Chondrocyte (in vitro differentiated cells): Measurements from ENCODE around the gene HOXA7. TPM values are rescaled to one million over a fixed set of nuclear protein-coding genes. Genes with fewer than 3 reads are reported as not detected.
A peak's percentile ranks its signal among the peaks of the same experiment; 100 is the strongest.

Experiments used
- DNase-seq: peaks from one replicate; pipeline ENCODE4 v3.0.0; 2021; ENCODE audit warnings: mixed read lengths, low spot score
- H3K27ac Mint-ChIP-seq: one replicate; pipeline ENCODE4 v1.8.0; 2021; ENCODE audit warnings: mild to moderate bottlenecking, moderate library complexity, mixed read lengths; ENCODE audit not compliant: unreplicated experiment
- H3K27me3 Mint-ChIP-seq: 2 replicates; pipeline ENCODE4 v1.8.0; 2021; ENCODE audit warnings: low read depth, mixed read lengths
- H3K36me3 Mint-ChIP-seq: 2 replicates; pipeline ENCODE4 v1.8.0; 2021; ENCODE audit warnings: low read depth, mixed read lengths
- H3K4me1 Mint-ChIP-seq: 2 replicates; pipeline ENCODE4 v1.8.0; 2021; ENCODE audit warnings: low read depth, mild to moderate bottlenecking, mixed read lengths
- H3K4me3 Mint-ChIP-seq: one replicate; pipeline ENCODE4 v1.8.0; 2021; ENCODE audit warnings: mild to moderate bottlenecking, moderate library complexity, mixed read lengths; ENCODE audit not compliant: unreplicated experiment
- H3K9me3 Mint-ChIP-seq: 2 replicates; pipeline ENCODE4 v1.8.0; 2021; ENCODE audit warnings: low read depth, mixed read lengths
- CTCF ChIP-seq: fragments of 200-600 bp; sonication (generic); IDR thresholded peaks from 2 replicates; pipeline ENCODE4 v1.5.0; 2021; ENCODE audit warnings: antibody characterized with exemption, mild to moderate bottlenecking, moderate library complexity
- total RNA-seq: library from RNA; stranded (reverse); gene quantifications from 3 replicates; pipeline ENCODE4 v1.2.1, GENCODE V29; 2021

Gene HOXA7
- total RNA-seq, 1 donor from 2014 or later = not detected

GRCh38 chr7:27143023-27143949, 13.2 kb downstream of the HOXA7 start, which contains the start of gene HOXA5:
TSS of gene HOXA5 (minus strand) at chr7:27143681. CDS start at chr7:27143607, 74 bp downstream.
- Mint-ChIP-seq H3K9me3 (peaks cover 2% of the 10 kb centered on the region), H3K4me1 (peaks cover 12% of the 10 kb centered on the region), H3K4me3 (peak within 1 kb of the TSS; percentile 51), H3K27me3 (peaks cover 84% of the 10 kb centered on the region), H3K36me3 (peaks cover 3% of the 10 kb centered on the region), H3K27ac (no peak within 1 kb of the TSS)
- DNase-seq = no peak
- TF ChIP-seq CTCF = peak; percentile 68

DNA sequence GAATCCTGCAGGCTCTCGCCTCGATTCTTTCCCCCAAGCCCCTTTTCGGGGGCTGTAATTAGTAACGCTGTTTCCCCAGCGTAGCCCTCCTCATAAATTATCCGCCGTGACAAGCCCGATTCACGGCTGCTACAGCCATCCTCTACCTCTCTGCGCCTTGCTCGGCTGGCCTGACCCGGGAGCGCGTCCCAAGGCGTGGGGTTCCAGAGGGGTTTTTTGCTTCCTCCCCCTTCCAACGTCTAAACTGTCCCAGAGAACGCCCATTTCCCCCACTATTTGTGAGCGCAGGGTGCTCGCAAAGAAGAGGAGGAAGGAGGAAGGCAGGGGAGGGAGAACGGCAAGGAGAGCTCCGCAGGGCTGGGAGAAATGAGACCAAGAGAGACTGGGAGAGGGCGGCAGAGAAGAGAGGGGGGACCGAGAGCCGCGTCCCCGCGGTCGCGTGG, 13.9 kb downstream of the HOXA7 start:
- Mint-ChIP-seq H3K27ac (no peak overlapping the region), H3K4me3 (peak overlapping the region; percentile 51), H3K4me1 (peaks cover 10% of the 10 kb centered on the region), H3K9me3 (peaks cover 2% of the 10 kb centered on the region), H3K36me3 (peaks cover 3% of the 10 kb centered on the region), H3K27me3 (peaks cover 86% of the 10 kb centered on the region)
- no peak for DNase-seq
- TF ChIP-seq CTCF = no peak

DNA sequence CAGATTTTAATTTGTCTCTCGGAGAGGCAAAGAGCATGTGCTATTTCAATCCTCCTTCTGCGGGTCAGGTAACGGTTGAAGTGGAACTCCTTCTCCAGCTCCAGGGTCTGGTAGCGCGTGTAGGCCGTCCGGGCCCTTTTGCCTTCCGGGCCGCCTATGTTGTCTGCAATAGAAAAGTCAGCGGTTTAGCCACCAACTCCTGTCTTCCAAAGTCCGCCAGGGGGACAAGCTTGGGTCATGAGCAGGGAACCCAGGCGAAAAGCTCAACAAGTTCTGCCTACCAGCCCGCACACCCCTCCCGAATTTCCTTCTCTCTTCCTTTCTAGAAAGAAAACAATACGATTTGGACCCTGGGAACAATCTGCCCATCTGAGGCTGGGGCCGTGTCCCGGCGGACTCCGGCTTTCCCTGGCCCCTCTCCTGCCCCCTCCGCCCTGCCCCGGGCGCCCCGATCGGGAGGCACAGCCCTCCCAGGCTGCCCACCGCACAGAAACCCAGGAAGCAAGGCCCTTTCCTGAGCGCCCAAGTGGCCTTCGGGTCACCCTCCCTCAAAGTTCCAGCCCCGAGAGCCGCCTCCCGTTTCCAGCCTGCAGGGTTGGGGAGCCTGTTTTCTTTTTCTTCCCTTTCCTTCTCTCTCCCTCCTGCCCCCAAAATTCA, 14.4 kb downstream of the HOXA7 start:
- no peak for DNase-seq
- H3K4me1 Mint-ChIP-seq = peaks cover 10% of the 10 kb centered on the region
- H3K27me3 Mint-ChIP-seq = peaks cover 86% of the 10 kb centered on the region
- no peak for TF ChIP-seq CTCF
- H3K9me3 Mint-ChIP-seq = peaks cover 2% of the 10 kb centered on the region
- no peak overlapping the region for H3K27ac Mint-ChIP-seq
- H3K36me3 Mint-ChIP-seq = peaks cover 3% of the 10 kb centered on the region
- no peak overlapping the region for H3K4me3 Mint-ChIP-seq

DNA sequence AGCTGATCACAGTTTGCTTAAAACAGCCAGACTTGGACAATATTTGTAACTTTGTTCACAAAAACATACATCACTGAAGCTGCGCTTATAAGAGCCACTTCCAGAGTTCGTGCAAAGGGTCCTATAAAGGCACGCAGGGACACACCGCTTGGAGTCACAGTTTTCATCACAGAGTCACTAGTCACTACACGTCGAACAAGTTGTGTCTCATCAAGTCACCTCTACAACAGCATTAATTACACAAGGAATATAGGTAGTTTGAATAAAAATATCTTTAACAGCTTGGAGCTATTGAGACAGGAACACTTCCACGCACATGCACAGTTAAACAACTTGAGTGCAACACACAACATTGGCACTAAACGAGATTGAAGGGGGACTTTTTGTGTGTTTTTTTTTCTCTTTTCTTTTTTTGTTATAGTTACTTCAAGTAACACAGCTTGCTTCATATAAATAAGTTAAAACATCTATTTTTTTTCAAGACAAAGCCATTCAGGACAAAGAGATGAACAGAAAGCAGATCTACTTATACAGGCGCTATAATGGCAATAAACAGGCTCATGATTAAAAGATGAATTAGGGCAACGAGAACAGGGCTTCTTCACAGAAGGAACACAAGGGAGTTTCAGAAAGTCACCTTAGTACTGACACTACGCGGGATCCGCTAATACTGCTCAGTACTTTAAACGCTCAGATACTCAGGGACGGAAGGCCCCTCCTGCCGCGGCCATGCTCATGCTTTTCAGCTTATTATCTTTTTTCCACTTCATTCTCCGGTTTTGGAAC, 15.1 kb downstream of the HOXA7 start:
- Mint-ChIP-seq H3K4me3 (no peak overlapping the region), H3K27ac (no peak overlapping the region), H3K4me1 (peaks cover 10% of the 10 kb centered on the region), H3K9me3 (no peaks in the 10 kb centered on the region), H3K27me3 (peaks cover 86% of the 10 kb centered on the region), H3K36me3 (peaks cover 3% of the 10 kb centered on the region)
- no peak for TF ChIP-seq CTCF
- no peak for DNase-seq
